GM10266 (cell line): ENCODE data around the gene CLASRP.
A peak's percentile ranks its signal among the peaks of the same experiment; 100 is the strongest.

Experiments
- DNase-seq: peaks from one replicate; pipeline ENCODE4 v3.0.0; 2012; ENCODE audit errors: extremely low spot score
- CTCF ChIP-seq: IDR thresholded peaks from 2 replicates; pipeline ENCODE4 v1.5.1; 2012; ENCODE audit warnings: mild to moderate bottlenecking, low read depth; ENCODE audit not compliant: control insufficient read depth, insufficient read depth; ENCODE audit errors: missing control alignments

The CLASRP gene

GRCh38 chr19:45071545-45071938, 32.7 kb downstream of the CLASRP start:
- DNase-seq, result no peak
- TF ChIP-seq CTCF, result no peak

GRCh38 chr19:45071969-45072790, 33.3 kb downstream of the CLASRP start:
- TF ChIP-seq CTCF, result no peak
- DNase-seq, result no peak

GRCh38 chr19:45074744-45075300, 36.0 kb downstream of the CLASRP start:
- TF ChIP-seq CTCF, result no peak
- DNase-seq, result no peak

GRCh38 chr19:45075301-45076028, 36.6 kb downstream of the CLASRP start:
- TF ChIP-seq CTCF, result no peak
- peak; percentile 98 for DNase-seq

- TF ChIP-seq CTCF, result no peak
- peak; percentile 93 for DNase-seq
These were observed 37.4 kb downstream of the CLASRP start, which contains the start of gene ZNF296 for GRCh38 chr19:45076029-45076850. TSS of gene ZNF296 (minus strand) at chr19:45076478. CDS start at chr19:45076373, 105 bp downstream.

GRCh38 chr19:45076851-45077730, 38.2 kb downstream of the CLASRP start:
- no peak for DNase-seq
- TF ChIP-seq CTCF, result no peak
